Omental fat pad (tissue), 4 donors: ENCODE data around the gene TMPRSS12. TPM values are rescaled to one million over a fixed set of nuclear protein-coding genes. Genes with fewer than 3 reads are reported as not detected.
"Not testable (repeated sequence)": the region's sequence is repeated elsewhere in the genome, so short reads cannot be mapped to it uniquely, and the experiment has no call there.

ENCODE experiments used
- ATAC-seq: fragments of 150-250 bp; one replicate; pipeline ENCODE4 v1.9.1; 2016; ENCODE audit warnings: mild to moderate bottlenecking, moderate library complexity; ENCODE audit not compliant: low FRiP score
- DNase-seq: peaks from one replicate; pipeline ENCODE4 v3.0.0-alpha.2; 2019; ENCODE audit warnings: low spot score
- CTCF ChIP-seq, 3 donors: fragments of 450-650 bp; IDR thresholded peaks; one replicate each; pipeline ENCODE4 v1.5.1; 2016 to 2017; ENCODE audit warnings: antibody characterized with exemption in 3 of 3, mild to moderate bottlenecking in 3 of 3, moderate library complexity in 2 of 3
- total RNA-seq, 4 donors: library from RNA; depleted of rRNA; stranded (reverse); fragments of >200 nt; gene quantifications; one replicate each; pipeline ENCODE4 v1.1.0, GENCODE V29; 2016

The TMPRSS12 gene
- total RNA-seq, 4 donors from 2014 or later = not detected

- ATAC-seq = no peak
- TF ChIP-seq CTCF (IDR thresholded peaks at IDR 0.05) = no peak
- DNase-seq = no peak
Measured at GRCh38 chr12:50841716-50842531, 802 bp upstream of the TMPRSS12 start.

- ATAC-seq (no peak), DNase-seq (no peak)
- no peak for TF ChIP-seq CTCF (IDR thresholded peaks at IDR 0.05)
Measured at GRCh38 chr12:50845021-50845647, 2.4 kb downstream of the TMPRSS12 start.

GRCh38 chr12:50848963-50849362, 6.2 kb downstream of the TMPRSS12 start:
- ATAC-seq = no peak
- DNase-seq = no peak
- TF ChIP-seq CTCF (IDR thresholded peaks at IDR 0.05) = no peak

- not testable (repeated sequence) for DNase-seq
Measured at GRCh38 chr12:50855218-50855617, 12.5 kb downstream of the TMPRSS12 start.

GRCh38 chr12:50855679-50856078, 13.0 kb downstream of the TMPRSS12 start:
- ATAC-seq, DNase-seq: not testable (repeated sequence)

More at GRCh38 chr12:50855218-50855617, 12.5 kb downstream of the TMPRSS12 start:
- not testable (repeated sequence) for ATAC-seq

GRCh38 chr12:50859621-50860310, 17.0 kb downstream of the TMPRSS12 start:
- TF ChIP-seq CTCF (IDR thresholded peaks at IDR 0.05) = no peak
- no peak for ATAC-seq
- DNase-seq = no peak

- no peak for TF ChIP-seq CTCF (IDR thresholded peaks at IDR 0.05)
- ATAC-seq = no peak
- no peak for DNase-seq
Measured at GRCh38 chr12:50862316-50862715, 19.6 kb downstream of the TMPRSS12 start.
